ENCODE measurements around the gene EXOC3.
"Not testable (repeated sequence)": the region's sequence is repeated elsewhere in the genome, so short reads cannot be mapped to it uniquely, and the experiment has no call there.

EXOC3 gene

GRCh38 chr5:407801-408268 is 35.1 kb upstream of the EXOC3 start:
- no peak for DNase-seq

- DNase-seq: no peak
Observed at GRCh38 chr5:410911-411517, 32.0 kb upstream of the EXOC3 start.

GRCh38 chr5:411728-412127 is 31.2 kb upstream of the EXOC3 start:
- peak; percentile 52 for DNase-seq

- not testable (repeated sequence) for DNase-seq
Observed at GRCh38 chr5:414991-415927, 27.7 kb upstream of the EXOC3 start.

- no peak for DNase-seq
Observed at GRCh38 chr5:415928-416635, 26.9 kb upstream of the EXOC3 start.

GRCh38 chr5:416636-416960 is 26.4 kb upstream of the EXOC3 start:
- no peak for DNase-seq

GRCh38 chr5:417301-418161 is 25.4 kb upstream of the EXOC3 start:
- DNase-seq: no peak

GRCh38 chr5:418162-419121 is 24.5 kb upstream of the EXOC3 start:
- DNase-seq: no peak

- no peak for DNase-seq
Observed at GRCh38 chr5:419970-420369, 23.0 kb upstream of the EXOC3 start.

- no peak for DNase-seq
Observed at GRCh38 chr5:420632-421286, 22.2 kb upstream of the EXOC3 start.

GRCh38 chr5:421287-421880 is 21.6 kb upstream of the EXOC3 start:
- DNase-seq: no peak

GRCh38 chr5:421901-422300 is 21.1 kb upstream of the EXOC3 start:
- no peak for DNase-seq

- DNase-seq: no peak
Observed at GRCh38 chr5:422323-423232, 20.4 kb upstream of the EXOC3 start.

- no peak for DNase-seq
Observed at GRCh38 chr5:423233-423565, 19.8 kb upstream of the EXOC3 start.

- no peak for DNase-seq
Observed at GRCh38 chr5:423626-424261, 19.2 kb upstream of the EXOC3 start.

- no peak for DNase-seq
Observed at GRCh38 chr5:424301-425110, 18.5 kb upstream of the EXOC3 start.

- no peak for DNase-seq
Observed at GRCh38 chr5:425714-426113, 17.3 kb upstream of the EXOC3 start.

- DNase-seq: no peak
Observed at GRCh38 chr5:426392-426976, 16.5 kb upstream of the EXOC3 start.

Data from activated naive CD4-positive, alpha-beta T cell treated with Interleukin-2 at 50 U/mL for 16 hours (primary cell).